H1 (cell line): ENCODE measurements around the gene PBX2. TPM values are rescaled to one million over a fixed set of nuclear protein-coding genes. Genes with fewer than 3 reads are reported as not detected.

Experiments
- CTCF ChIA-PET: fragments of 300-600 bp; sonication (Branson Sonifier 250); formaldehyde crosslinking; loops from one replicate; lab custom pipeline; 2021; ENCODE audit not compliant: partially characterized antibody; lab: Charles Lee
- POLR2A ChIA-PET: fragments of 300-600 bp; sonication (Branson Sonifier 250); formaldehyde crosslinking; loops from one replicate; lab custom pipeline; 2021; ENCODE audit warnings: inconsistent platforms; ENCODE audit not compliant: partially characterized antibody; lab: Charles Lee
- DNase-seq, 2 experiments: peaks; one replicate each; pipeline versions ENCODE4 v3.0.0 to v3.0.0-alpha.2; 2010 to 2022; ENCODE audit warnings: low spot score in 2 of 2, low read depth in 1 of 2, mixed read lengths in 1 of 2
- FAIRE-seq: peaks from 2 replicates; lab custom pipeline; 2011; peaks lifted over from hg19 to GRCh38; lab: Jason Lieb, UNC
- H2AFZ ChIP-seq: 2 replicates; pipeline ENCODE4 v1.8.1; 2012; ENCODE audit warnings: low read length, inconsistent platforms
- H2AK5ac ChIP-seq: 2 replicates; pipeline ENCODE4 v1.6.1; 2013; ENCODE audit warnings: low read depth, low read length
- H2BK120ac ChIP-seq: replicated peaks from 2 replicates; pipeline ENCODE3; 2013; ENCODE audit warnings: low read depth, low read length, inconsistent platforms
- H2BK12ac ChIP-seq: 2 replicates; pipeline ENCODE4 v1.6.1; 2013; ENCODE audit warnings: low read depth, low read length
- H2BK15ac ChIP-seq: 2 replicates; pipeline ENCODE4 v1.6.1; 2013; ENCODE audit warnings: low read length
- H2BK20ac ChIP-seq: 2 replicates; pipeline ENCODE4 v1.6.1; 2013; ENCODE audit warnings: low read length
- H2BK5ac ChIP-seq: 2 replicates; pipeline ENCODE4 v1.6.1; 2013; ENCODE audit warnings: low read depth, low read length
- H3K14ac ChIP-seq: 2 replicates; pipeline ENCODE4 v1.6.1; 2013; ENCODE audit warnings: inconsistent platforms; ENCODE audit not compliant: insufficient read length
- H3K18ac ChIP-seq: 2 replicates; pipeline ENCODE4 v1.6.1; 2013; ENCODE audit warnings: low read length; ENCODE audit errors: extremely low read depth
- H3K23ac ChIP-seq: 2 replicates; pipeline ENCODE4 v1.6.1; 2013; ENCODE audit warnings: inconsistent platforms; ENCODE audit not compliant: insufficient read length
- H3K23me2 ChIP-seq: 2 replicates; pipeline ENCODE4 v1.6.1; 2013; ENCODE audit warnings: low read depth, low read length
- H3K27ac ChIP-seq: 2 replicates; pipeline ENCODE4 v1.6.1; 2011; ENCODE audit warnings: low read depth, low read length, inconsistent platforms
- H3K27me3 ChIP-seq, 4 experiments: replicated peaks in 1 of 4; 1 replicate in 1 of 4; 2 replicates in 3 of 4; pipeline versions ENCODE4 v1.6.1 to v1.8.1; 2011 to 2013; ENCODE audit warnings: low read length in 3 of 4, mild to moderate bottlenecking in 3 of 4, inconsistent platforms in 2 of 4, mixed read lengths in 2 of 4, moderate library complexity in 1 of 4; ENCODE audit not compliant: control insufficient read depth in 3 of 4, insufficient read depth in 3 of 4; ENCODE audit errors: extremely low read depth in 1 of 4
- H3K36me3 ChIP-seq, 4 experiments: 2 replicates each; pipeline versions ENCODE4 v1.6.1 to v1.8.1; 2011 to 2013; ENCODE audit warnings: mild to moderate bottlenecking in 4 of 4, low read length in 3 of 4, moderate library complexity in 2 of 4, control low read depth in 1 of 4, inconsistent platforms in 1 of 4; ENCODE audit not compliant: insufficient read depth in 4 of 4, control insufficient read depth in 2 of 4
- H3K4ac ChIP-seq: replicated peaks from 2 replicates; pipeline ENCODE3; 2013; ENCODE audit warnings: low read length, low read depth, mixed read lengths, inconsistent platforms; ENCODE audit not compliant: insufficient read length
- H3K4me1 ChIP-seq, 4 experiments: replicated peaks in 1 of 4; 1 replicate in 1 of 4; 2 replicates in 3 of 4; pipeline versions ENCODE4 v1.6.1 to v1.8.1; 2011 to 2013; ENCODE audit warnings: low read length in 3 of 4, inconsistent platforms in 2 of 4, mixed read lengths in 1 of 4; ENCODE audit not compliant: insufficient read depth in 4 of 4, control insufficient read depth in 3 of 4
- H3K4me2 ChIP-seq, 2 experiments: 2 replicates each; pipeline versions ENCODE4 v1.6.1 to v1.8.1; 2011 to 2013; ENCODE audit warnings: low read depth in 2 of 2, low read length in 2 of 2, control low read depth in 1 of 2, inconsistent platforms in 1 of 2, mild to moderate bottlenecking in 1 of 2; ENCODE audit not compliant: insufficient read depth in 1 of 2
- H3K4me3 ChIP-seq, 4 experiments: fragments of 200-600, 300-600 bp in 1 of 4; sonication (generic), shearing (Covaris generic), sonication (Bioruptor Twin) in 1 of 4; 2 replicates each; pipeline versions ENCODE4 v1.5.1 to v1.8.1; 2011 to 2016; ENCODE audit warnings: low read length in 4 of 4, low read depth in 3 of 4, control low read depth in 2 of 4, inconsistent platforms in 2 of 4, mild to moderate bottlenecking in 2 of 4, mixed read lengths in 1 of 4, moderate library complexity in 1 of 4; ENCODE audit not compliant: insufficient read depth in 2 of 4; ENCODE audit errors: extremely low read depth in 1 of 4
- H3K56ac ChIP-seq: replicated peaks from 2 replicates; pipeline ENCODE3; 2013; ENCODE audit warnings: low read depth, mild to moderate bottlenecking, mixed read lengths, low read length, inconsistent platforms; ENCODE audit not compliant: insufficient read length
- H3K79me1 ChIP-seq: 2 replicates; pipeline ENCODE4 v1.6.1; 2013; ENCODE audit warnings: low read depth, low read length, control low read depth
- H3K79me2 ChIP-seq, 2 experiments: 2 replicates each; pipeline versions ENCODE4 v1.6.1 to v1.8.1; 2012 to 2013; ENCODE audit warnings: low read length in 2 of 2, mild to moderate bottlenecking in 2 of 2, inconsistent platforms in 1 of 2; ENCODE audit not compliant: insufficient read depth in 2 of 2, control insufficient read depth in 1 of 2
- H3K9ac ChIP-seq, 4 experiments: replicated peaks in 1 of 4; 1 replicate in 1 of 4; 2 replicates in 3 of 4; pipeline versions ENCODE4 v1.6.1 to v1.8.1; 2011 to 2013; ENCODE audit warnings: low read depth in 3 of 4, low read length in 3 of 4, control low read depth in 2 of 4, mild to moderate bottlenecking in 2 of 4, moderate library complexity in 2 of 4, inconsistent platforms in 1 of 4; ENCODE audit errors: extremely low read depth in 1 of 4
- H3K9me3 ChIP-seq, 2 experiments: 2 replicates each; pipeline versions ENCODE4 v1.6.1 to v1.8.1; 2012 to 2013; ENCODE audit warnings: mild to moderate bottlenecking in 2 of 2, moderate library complexity in 2 of 2, control low read depth in 1 of 2, inconsistent platforms in 1 of 2, low read depth in 1 of 2, low read length in 1 of 2, mixed read lengths in 1 of 2; ENCODE audit not compliant: insufficient read depth in 2 of 2
- H4K20me1 ChIP-seq, 2 experiments: replicated peaks in 1 of 2; 2 replicates each; pipeline versions ENCODE3 to v1.8.1; 2011 to 2013; ENCODE audit warnings: inconsistent platforms in 2 of 2, low read length in 2 of 2, mild to moderate bottlenecking in 1 of 2; ENCODE audit not compliant: insufficient read depth in 2 of 2, control insufficient read depth in 1 of 2
- H4K5ac ChIP-seq: 2 replicates; pipeline ENCODE4 v1.6.1; 2013; ENCODE audit warnings: low read length, low read depth, mixed read lengths, inconsistent platforms; ENCODE audit not compliant: insufficient read length
- H4K8ac ChIP-seq: 2 replicates; pipeline ENCODE4 v1.8.0; 2013; ENCODE audit warnings: mild to moderate bottlenecking, moderate library complexity, low read length, inconsistent platforms; ENCODE audit not compliant: insufficient read depth; ENCODE audit errors: extremely low read depth
- H4K91ac ChIP-seq: replicated peaks from 2 replicates; pipeline ENCODE3; 2013; ENCODE audit warnings: low read length, mixed read lengths, inconsistent platforms; ENCODE audit not compliant: insufficient read length
- CBX5 ChIP-seq: fragments of 300-800, 300-1000 bp; sonication (generic); IDR thresholded peaks from 2 replicates; pipeline ENCODE4 v1.7.1; 2016; ENCODE audit warnings: antibody characterized with exemption, low read length, low read depth
- CHD1 ChIP-seq: IDR thresholded peaks from 2 replicates; pipeline ENCODE4 v1.6.1; 2012; ENCODE audit warnings: low read depth, low read length, improper control_type of control experiment
- POLR2AphosphoS5 ChIP-seq: IDR thresholded peaks from 2 replicates; pipeline ENCODE4 v1.6.1; 2011; ENCODE audit warnings: low read depth, low read length
- RAD21 ChIP-seq, 2 experiments: IDR thresholded peaks in 1 of 2; conservative IDR thresholded peaks in 1 of 2; 2 replicates each; pipeline ENCODE4 v1.6.1; 2011; ENCODE audit warnings: low read depth in 2 of 2, low read length in 2 of 2, improper control_type of control experiment in 1 of 2, inconsistent platforms in 1 of 2, mild to moderate bottlenecking in 1 of 2, moderate library complexity in 1 of 2
- RXRA ChIP-seq: IDR thresholded peaks from 2 replicates; pipeline ENCODE4 v1.6.1; 2011; ENCODE audit warnings: low read depth, mild to moderate bottlenecking, low read length, moderate library complexity; ENCODE audit not compliant: insufficient read depth
- SP1 ChIP-seq: IDR thresholded peaks from 2 replicates; pipeline ENCODE4 v1.6.1; 2011; ENCODE audit warnings: low read depth, low read length
- TAF1 ChIP-seq: IDR thresholded peaks from 2 replicates; pipeline ENCODE4 v1.6.1; 2011; ENCODE audit warnings: mild to moderate bottlenecking, low read depth, low read length
- TAF7 ChIP-seq: optimal IDR thresholded peaks from 2 replicates; pipeline ENCODE3; 2011; ENCODE audit warnings: low read depth, mild to moderate bottlenecking, inconsistent platforms, low read length, moderate library complexity, borderline replicate concordance
- TBP ChIP-seq: IDR thresholded peaks from 2 replicates; pipeline ENCODE4 v1.6.1; 2011; ENCODE audit warnings: low read depth, low read length, improper control_type of control experiment
- WGBS, 2 experiments: shearing (Covaris generic) in 1 of 2; methylation state at CpG; one replicate each; pipeline versions ENCODE4 v1.1.6 to v1.1.7; 2013 to 2015; ENCODE audit warnings: low lambda C conversion rate in 2 of 2, mixed read lengths in 2 of 2, inconsistent platforms in 1 of 2, low coverage in 1 of 2, missing lambda C conversion rate in 1 of 2; ENCODE audit not compliant: insufficient replicate concordance in 2 of 2, insufficient coverage in 1 of 2, insufficient read length in 1 of 2; ENCODE audit errors: extremely low coverage in 1 of 2, missing lambda C conversion rate in 1 of 2; 5-methylcytosine and 5-hydroxymethylcytosine counted together
- polyA plus RNA-seq, 7 experiments: library from polyadenylated mRNA; depleted of rRNA in 3 of 7; stranded (reverse) in 5 of 7; unstranded in 2 of 7; fragments of >200 nt in 5 of 7; fragments of 200-250 nt in 2 of 7; gene quantifications; 1 replicate in 5 of 7; 2 replicates in 1 of 7; 4 replicates in 1 of 7; pipeline versions ENCODE4 v1.2.1 to v1.2.3, GENCODE V29; 2011 to 2013; ENCODE audit warnings: missing spikeins in 2 of 7, mixed read lengths in 2 of 7
- total RNA-seq: library from RNA; stranded (reverse); fragmentation: NEBNext Ultra II Directional; extraction: Animal tissue kit (Norgen Biotek cat#: 25700); gene quantifications from 2 replicates; pipeline ENCODE4 v1.2.1, GENCODE V29; 2021

PBX2 gene
- total and polyA plus RNA-seq, 2 of the 8 experiments (the other 6 are each of a cell fraction or from before 2014, with no cell fraction given): 102 to 130 TPM

DNA sequence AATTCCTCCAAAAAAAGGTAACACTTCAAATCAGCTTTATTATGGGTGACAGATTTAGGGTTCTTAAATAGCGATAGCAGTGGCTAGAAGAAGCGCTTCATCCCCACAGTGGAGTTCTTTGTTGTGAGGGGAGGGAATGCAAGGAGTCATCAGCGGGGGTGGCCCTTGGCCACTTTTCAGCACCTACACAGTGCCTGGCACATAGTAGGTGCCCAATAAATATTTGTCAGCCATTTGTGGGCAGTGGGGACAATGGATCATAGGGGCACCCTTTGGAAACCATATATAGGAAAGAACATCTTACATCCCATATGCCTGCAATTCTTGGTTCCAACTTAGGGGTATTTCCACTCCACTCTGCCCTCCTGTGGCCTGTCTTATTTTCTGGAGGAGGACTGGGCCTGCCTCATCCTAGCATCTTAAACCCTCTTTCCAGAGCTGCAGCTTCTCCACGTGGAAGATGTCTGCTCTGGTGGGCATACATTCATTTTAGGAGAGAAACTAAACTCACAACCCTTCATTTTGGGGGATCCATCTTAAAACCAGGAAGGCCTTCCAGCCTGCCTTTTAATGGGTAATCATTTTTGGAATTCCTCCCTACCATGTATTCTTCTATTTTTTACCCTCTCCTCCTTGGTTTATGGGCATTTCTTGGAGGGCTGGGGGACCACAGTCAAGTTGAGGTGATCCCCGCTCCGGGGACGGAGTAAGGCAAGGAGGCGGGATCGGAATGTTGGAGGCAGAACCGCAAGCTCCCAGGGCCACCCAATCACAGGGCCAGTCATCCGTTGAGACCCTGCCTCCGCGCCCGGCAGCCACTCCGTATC is 5.0 kb upstream of the PBX2 start:
- Histone ChIP-seq H2BK5ac (peak overlapping the region; percentile 86), H2AFZ (no peak overlapping the region), H3K14ac (no peak overlapping the region), H3K23me2 (peaks cover 7% of the 10 kb centered on the region; the same call in 1 of the 2 replicates), H3K79me1 (no peaks in the 10 kb centered on the region; the same call in 1 of the 2 replicates), H3K9me3 (no peaks in the 10 kb centered on the region), H3K27me3 (no peaks in the 10 kb centered on the region), H3K36me3 (no peaks in the 10 kb centered on the region), H3K4me1 (peaks cover 8 to 42% (median 24%) of the 10 kb centered on the region in 4 experiments), H3K79me2 (no peaks in the 10 kb centered on the region; a peak in 1 of 4 replicates), H2BK120ac (peak overlapping the region; percentile 94), H3K18ac (peak overlapping the region; percentile 95), H3K27ac (peak overlapping the region; percentile 86), H3K56ac (peak overlapping the region; percentile 70), H4K91ac (peak overlapping the region; percentile 67), H3K4me3 (peak overlapping the region; percentile 36 to 61 (median 58); a peak in 7 of 8 replicates), H4K5ac (peak overlapping the region; percentile 24), H3K23ac (no peak overlapping the region), H4K20me1 (no peaks in the 10 kb centered on the region), H2BK15ac (no peak overlapping the region), H3K9ac (peak overlapping the region in 3 of 4 experiments; percentile 62 to 67 (median 63); a peak in 6 of 7 replicates), H2BK20ac (no peak overlapping the region), H3K4me2 (peak overlapping the region; percentile 77 to 89), H2BK12ac (peak overlapping the region; percentile 76; the same call in 1 of the 2 replicates), H2AK5ac (peak overlapping the region; percentile 97), H3K4ac (peak overlapping the region; percentile 61), H4K8ac (no peak overlapping the region)
- POLR2A ChIA-PET: interaction anchor here (0.6 to 13.3 kb wide), 17 partner anchors 9 to 777 kb away, joined by 3 to 194 read pairs (median 4); partner anchors contain the start of genes AGPAT1, ATF6B, DXO and FKBPL
- 23% methylated on average over 13 of the region's 15 CpGs; no CpG with 5 or more reads in 1 of the 2 experiments for WGBS, 2 experiments
- FAIRE-seq: peak; percentile 69
- CTCF ChIA-PET: interaction anchor here (0.6 to 1.3 kb wide), 8 partner anchors 15 to 521 kb away, joined by 3 to 5 read pairs (median 3); no protein-coding TSS in a partner anchor
- no peak for DNase-seq
- TF ChIP-seq TBP: peak; percentile 77
- 0 out of 2 replicates have a peak, but pooled peaks have one; percentile 22 for TF ChIP-seq TAF1
- TF ChIP-seq TAF7: no peak
- no peak for TF ChIP-seq RXRA
- peak in 1 of 2 experiments; percentile 41; a peak in 2 of 4 replicates for TF ChIP-seq RAD21 (IDR thresholded peaks at IDR 0.05 in 1 of 2, conservative IDR thresholded peaks at IDR 0.05 in 1 of 2; ENCODE audit: low read depth in 2 of 2, low read length in 2 of 2)
- TF ChIP-seq SP1: peak; percentile 42; the same call in 1 of the 2 replicates
- TF ChIP-seq CHD1: 0 out of 2 replicates have a peak, but pooled peaks have one; percentile 19
- TF ChIP-seq POLR2AphosphoS5: peak; percentile 78
- TF ChIP-seq CBX5: no peak
